ENCODE results near the gene PAFAH1B2.

DNA sequence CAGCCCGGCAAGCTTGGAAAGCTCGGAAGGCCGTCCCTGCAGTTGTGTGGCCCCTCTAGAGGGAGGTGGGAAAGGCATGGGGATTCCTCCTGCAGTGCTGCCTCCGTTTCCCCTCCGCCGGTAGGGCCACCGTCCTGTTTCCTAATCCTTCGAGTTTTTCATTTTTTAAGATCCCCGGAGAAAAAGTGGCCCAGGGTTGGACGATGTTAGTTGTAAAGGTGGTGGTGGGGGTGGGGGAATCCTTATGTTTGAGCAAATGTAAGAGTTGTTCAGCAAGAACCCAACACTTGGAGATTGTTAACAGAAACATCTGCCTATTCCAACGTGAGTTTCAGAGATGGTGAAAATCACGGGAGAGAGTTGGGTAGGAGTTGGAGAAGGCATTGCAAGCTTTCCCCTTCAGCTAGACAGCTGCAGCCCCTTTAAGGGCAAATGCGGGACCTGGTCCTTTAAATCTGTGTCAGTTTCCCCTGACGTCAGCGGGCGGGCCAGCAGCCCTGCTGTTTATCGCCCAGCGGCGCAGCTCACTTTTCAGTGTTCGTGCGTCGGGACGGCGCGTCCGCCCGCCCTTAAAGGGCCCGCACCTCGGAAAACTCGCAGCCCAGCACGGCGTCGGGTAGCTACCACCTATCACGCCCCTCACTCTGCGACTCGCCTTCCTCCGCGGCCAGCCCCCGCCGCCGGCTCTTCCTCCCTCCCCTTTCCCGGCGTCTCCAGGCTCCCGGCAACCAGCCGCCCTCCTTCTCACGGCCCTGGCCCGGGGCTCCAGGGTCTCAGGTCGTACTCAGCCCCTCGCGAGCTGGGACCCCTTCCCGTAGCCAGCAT, 34.3 kb downstream of the PAFAH1B2 start, which contains the start of gene SIDT2:
- TF ChIP-seq, protein P1, sequence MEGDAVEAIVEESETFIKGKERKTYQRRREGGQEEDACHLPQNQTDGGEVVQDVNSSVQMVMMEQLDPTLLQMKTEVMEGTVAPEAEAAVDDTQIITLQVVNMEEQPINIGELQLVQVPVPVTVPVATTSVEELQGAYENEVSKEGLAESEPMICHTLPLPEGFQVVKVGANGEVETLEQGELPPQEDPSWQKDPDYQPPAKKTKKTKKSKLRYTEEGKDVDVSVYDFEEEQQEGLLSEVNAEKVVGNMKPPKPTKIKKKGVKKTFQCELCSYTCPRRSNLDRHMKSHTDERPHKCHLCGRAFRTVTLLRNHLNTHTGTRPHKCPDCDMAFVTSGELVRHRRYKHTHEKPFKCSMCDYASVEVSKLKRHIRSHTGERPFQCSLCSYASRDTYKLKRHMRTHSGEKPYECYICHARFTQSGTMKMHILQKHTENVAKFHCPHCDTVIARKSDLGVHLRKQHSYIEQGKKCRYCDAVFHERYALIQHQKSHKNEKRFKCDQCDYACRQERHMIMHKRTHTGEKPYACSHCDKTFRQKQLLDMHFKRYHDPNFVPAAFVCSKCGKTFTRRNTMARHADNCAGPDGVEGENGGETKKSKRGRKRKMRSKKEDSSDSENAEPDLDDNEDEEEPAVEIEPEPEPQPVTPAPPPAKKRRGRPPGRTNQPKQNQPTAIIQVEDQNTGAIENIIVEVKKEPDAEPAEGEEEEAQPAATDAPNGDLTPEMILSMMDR (IDR thresholded peaks at IDR 0.05; ENCODE audit: extremely low read depth in 1 of 2, insufficient read depth in 1 of 2, low read depth in 1 of 2, low read length in 2 of 2): no peak
- no peak for TF ChIP-seq EZH2 (IDR thresholded peaks at IDR 0.05; ENCODE audit: borderline replicate concordance, low read depth, low read length, severe bottlenecking)

Measured in endothelial cell of umbilical vein (primary cell).